SK-MEL-5 (cell line): ENCODE measurements around the gene ADAP2. TPM values are rescaled to one million over a fixed set of nuclear protein-coding genes. Genes with fewer than 3 reads are reported as not detected.
A peak's percentile ranks its signal among the peaks of the same experiment; 100 is the strongest.
"Not testable (repeated sequence)": the region's sequence is repeated elsewhere in the genome, so short reads cannot be mapped to it uniquely, and the experiment has no call there.

Source experiments
- DNase-seq: peaks from one replicate; pipeline ENCODE4 v3.0.0-alpha.2; 2016; ENCODE audit warnings: low read depth, low spot score
- in situ Hi-C: cut with HindIII; loops from 2 replicates; pipeline ENCODE4 v1.10.0; 2016; ENCODE audit warnings: low sequenced_read_pairs, high pct_unique_total_duplicates, low pct_unique_long_range_greater_than_20kb
- total RNA-seq: library from RNA; depleted of rRNA; stranded (reverse); fragments of >200 nt; shearing (Covaris generic); gene quantifications from 2 replicates; pipeline ENCODE4 v1.2.3, GENCODE V29; 2014

ADAP2 gene
- total RNA-seq, 1 experiment from 2014 or later = 0.05 TPM

DNA sequence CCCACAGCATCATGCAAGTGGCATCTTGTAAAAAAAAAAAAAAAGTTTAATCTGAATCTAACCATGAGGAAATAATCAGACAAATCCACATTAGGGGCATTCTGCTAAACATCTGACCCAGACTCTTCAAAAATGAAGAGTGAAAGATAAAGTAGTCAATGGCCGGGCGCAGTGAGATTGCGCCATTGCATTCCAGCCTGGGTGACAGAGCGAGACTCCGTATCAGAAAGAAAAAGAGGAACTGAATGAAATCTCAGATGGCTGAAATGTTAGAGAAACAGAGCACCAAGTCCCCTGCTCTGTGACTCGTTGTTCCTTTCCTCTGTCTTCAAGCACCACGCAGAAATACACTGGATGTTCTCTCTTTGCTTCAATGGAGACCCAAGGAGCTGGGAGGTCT lies 36.4 kb downstream of the ADAP2 start:
- in situ Hi-C loops = no loop called here

GRCh38 chr17:30961209-30962188 lies 39.8 kb downstream of the ADAP2 start:
- in situ Hi-C loops = no loop called here
- DNase-seq = no peak

More for the DNA sequence above, 36.4 kb downstream of the ADAP2 start:
- DNase-seq = no peak

DNA sequence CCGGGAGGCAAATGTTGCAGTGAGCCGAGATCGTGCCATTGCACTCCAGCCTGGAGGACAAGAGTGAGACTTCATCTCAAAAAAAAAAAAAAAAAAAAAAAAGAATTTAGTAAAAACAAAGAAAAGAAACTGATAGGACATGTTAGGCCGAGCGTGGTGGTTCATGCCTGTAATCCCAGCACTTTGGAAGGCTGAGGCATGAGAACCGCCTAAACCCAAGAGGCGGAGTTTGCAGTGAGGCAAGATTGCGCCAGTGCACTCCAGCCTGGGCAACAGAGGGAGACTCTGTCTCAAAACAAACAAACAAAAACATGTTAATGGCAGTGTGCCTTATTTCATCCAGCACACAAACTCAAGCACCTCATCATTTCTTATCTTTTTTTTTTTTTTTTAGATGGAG lies 42.6 kb downstream of the ADAP2 start:
- in situ Hi-C loops, DNase-seq: not testable (repeated sequence)

DNA sequence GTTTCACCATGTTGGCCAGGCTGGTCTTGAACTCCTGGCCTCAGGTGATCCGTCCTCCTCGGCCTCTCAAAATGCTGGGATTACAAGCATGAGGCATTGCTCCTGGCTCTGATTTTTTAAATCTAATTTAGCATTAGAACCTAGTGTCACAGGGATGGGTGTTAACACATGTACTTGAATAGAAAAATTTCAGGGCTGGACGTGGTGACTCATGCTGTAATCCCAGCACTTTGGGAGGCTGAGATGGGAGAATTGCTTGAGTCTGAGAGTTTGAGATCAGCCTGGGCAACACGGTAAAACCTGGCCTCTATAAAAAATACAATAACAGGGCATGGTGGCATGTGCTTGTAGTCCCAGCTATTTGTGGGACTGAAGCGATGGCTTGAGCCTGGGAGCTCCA lies 43.1 kb downstream of the ADAP2 start:
- DNase-seq = no peak
- in situ Hi-C loops = no loop called here

GRCh38 chr17:30965686-30966085 lies 43.9 kb downstream of the ADAP2 start:
- in situ Hi-C loops = no loop called here
- DNase-seq = no peak

GRCh38 chr17:30967911-30968310 lies 46.2 kb downstream of the ADAP2 start:
- in situ Hi-C loops, DNase-seq: not testable (repeated sequence)

DNA sequence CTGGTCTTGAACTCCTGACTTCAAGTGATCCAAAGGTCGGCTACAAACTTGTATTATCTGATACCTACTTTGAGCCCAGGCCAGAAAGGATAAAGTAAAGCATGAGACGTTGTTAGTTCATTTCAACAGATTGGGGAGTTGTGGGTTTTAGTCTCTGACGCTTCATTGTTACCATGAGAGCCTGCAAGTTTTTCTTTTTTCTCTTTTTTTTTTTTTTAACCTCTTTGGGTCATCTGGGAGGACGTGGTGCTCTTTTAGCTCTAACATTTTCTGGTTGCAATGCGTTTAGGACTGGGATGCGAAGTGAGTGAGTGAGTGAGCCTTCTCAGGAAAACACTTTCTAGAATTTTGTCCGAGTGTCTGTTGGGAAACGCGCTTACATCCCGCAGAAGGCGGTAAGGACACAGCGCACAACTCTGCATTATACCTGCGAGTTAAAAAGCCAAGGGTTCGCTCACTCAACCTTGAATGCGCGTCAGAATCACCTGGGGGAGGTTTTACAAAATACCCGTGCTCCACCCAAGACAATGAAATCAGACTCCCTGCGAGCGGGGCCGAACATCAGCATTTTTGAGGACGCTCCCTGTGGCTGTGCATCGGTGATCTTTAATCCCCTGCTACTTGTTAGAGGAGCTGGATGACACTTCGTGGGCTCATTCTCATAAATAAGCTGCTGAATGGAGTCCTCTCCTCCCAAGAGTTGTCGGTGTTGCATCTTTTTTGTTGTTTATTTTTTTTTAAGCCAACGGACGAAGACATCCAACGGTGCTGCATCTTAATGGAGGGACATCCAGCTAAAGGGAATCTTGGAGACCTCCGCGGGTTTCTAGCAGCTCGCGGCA lies 48.5 kb downstream of the ADAP2 start:
- DNase-seq = no peak
- in situ Hi-C loops = no loop called here

GRCh38 chr17:30970831-30971567 lies 49.3 kb downstream of the ADAP2 start, which contains the start of gene RNF135:
Gene RNF135, plus strand, starts transcription at chr17:30971039. Its CDS starts 35 bp downstream, at chr17:30971074.
- in situ Hi-C loops = no loop called here

DNA sequence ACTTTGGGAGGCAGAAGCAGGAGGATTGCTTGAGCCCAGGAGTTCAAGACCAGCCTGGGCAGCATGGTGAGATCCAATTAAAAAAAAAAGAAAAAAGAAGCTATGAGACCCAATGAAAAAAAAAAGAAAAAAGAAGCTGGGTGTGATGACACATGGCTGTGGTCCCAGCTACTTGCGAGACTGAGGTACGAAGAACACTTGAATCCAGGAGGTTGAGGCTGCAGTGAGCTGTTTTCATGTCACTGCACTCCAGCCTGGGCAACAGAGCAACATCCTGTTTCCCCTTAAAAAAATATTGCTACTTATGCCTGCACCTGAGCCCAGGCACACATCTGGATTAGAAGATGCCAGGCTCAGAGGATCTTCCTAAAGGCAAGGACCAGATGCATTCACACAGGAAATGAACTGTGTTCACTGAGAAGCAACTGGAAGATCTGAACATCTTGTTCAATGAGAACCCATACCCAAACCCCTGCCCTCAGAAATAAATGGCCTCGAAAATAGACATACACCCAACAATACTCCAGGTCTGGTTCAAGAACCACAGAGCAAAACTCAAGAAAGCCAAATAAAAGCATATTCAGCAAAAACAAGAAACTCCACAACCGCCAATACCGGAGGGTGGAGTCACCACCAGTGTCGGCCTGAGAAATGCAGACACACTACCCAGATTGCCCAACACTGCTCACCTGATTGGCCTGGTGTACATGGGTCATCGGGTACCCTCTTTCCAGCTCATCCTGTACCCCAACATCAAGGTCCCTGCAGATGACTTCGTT lies 53.5 kb downstream of the ADAP2 start:
- DNase-seq = no peak
- in situ Hi-C loops = no loop called here

More at GRCh38 chr17:30970831-30971567, 49.3 kb downstream of the ADAP2 start, which contains the start of gene RNF135:
- DNase-seq = peak; percentile 92

DNA sequence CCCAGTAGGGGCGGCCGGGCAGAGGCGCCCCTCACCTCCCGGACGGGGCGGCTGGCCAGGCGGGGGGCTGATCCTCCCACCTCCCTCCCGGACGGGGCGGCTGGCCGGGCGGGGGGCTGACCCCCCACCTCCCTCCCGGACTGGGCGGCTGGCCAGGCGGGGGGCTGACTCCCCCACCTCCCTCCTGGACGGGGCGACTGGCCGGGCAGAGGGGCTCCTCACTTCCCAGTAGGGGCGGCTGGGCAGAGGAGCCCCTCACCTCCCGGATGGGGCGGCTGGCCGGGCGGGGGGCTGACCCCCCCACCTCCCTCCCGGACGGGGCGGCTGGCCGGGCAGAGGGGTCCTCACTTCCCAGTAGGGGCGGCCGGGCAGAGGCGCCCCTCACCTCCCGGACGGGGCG lies 58.2 kb downstream of the ADAP2 start:
- in situ Hi-C loops, DNase-seq: not testable (repeated sequence)

DNA sequence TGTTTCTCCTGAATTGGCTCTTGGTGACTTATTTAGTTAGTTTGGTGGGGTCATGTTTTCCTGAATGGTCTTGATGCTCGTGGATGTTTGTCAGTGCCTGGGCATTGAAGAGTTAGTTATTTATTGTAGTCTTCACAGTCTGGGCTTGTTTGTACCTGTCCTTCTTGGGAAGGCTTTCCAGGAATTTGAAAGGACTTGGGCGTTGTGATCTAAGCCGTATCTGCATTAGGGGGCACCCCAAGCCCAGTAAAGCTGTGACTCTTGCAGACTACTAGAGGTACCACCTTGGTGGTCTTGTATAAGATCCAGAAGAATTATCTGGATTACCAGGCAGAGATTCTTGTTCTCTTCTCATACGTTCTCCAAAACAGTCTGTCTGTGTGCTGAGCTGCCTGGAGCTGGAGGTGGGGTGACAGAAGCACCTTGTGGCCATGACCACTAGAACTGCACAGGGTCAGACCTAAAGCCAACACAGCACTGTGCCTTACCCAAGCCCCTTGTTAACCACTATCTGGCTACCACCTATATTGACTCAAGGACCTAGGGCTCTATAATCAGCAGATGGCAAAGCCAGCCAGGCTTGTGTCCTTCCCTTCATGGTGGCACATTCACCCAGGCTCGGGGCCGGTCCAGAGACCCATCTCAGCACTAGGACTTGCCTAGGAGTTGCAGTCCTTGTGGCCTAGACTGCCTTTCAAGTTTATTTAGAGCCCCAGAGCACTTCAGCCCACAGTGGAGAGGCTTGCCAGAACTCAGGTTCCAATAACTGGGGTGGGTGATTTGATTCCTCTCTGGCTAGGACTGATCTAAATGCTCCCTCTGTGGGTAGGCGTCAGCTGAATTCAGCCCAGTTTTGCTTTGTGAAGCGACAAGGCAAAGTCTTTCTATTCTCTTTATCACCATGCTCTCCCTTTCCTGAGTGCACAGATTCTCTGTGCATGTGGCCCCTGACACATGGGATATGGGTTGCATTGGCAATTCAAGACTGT lies 60.1 kb downstream of the ADAP2 start:
- in situ Hi-C loops = no loop called here

GRCh38 chr17:30982855-30983254 lies 61.1 kb downstream of the ADAP2 start:
- in situ Hi-C loops = no loop called here

More for the DNA sequence above, 60.1 kb downstream of the ADAP2 start:
- no peak for DNase-seq

DNA sequence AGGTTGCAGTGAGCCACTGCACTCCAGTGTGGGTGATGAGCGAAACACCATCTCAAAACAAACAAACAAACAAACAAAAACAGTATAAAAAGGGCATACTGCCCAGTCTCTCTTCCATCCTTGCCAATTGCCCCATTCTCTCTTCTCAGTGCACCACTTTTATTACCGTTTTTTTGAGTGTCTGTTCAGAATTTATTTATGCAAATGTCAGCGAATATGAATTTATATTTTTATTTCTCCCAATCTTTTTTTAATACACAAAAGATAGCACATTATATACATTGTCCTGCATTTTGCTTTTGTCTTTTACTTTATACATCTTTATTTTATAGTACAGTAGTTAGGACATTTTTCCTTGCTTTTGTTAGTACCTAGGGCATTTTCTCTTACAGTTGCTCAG lies 68.7 kb downstream of the ADAP2 start:
- in situ Hi-C loops = no loop called here

More at GRCh38 chr17:30982855-30983254, 61.1 kb downstream of the ADAP2 start:
- no peak for DNase-seq

DNA sequence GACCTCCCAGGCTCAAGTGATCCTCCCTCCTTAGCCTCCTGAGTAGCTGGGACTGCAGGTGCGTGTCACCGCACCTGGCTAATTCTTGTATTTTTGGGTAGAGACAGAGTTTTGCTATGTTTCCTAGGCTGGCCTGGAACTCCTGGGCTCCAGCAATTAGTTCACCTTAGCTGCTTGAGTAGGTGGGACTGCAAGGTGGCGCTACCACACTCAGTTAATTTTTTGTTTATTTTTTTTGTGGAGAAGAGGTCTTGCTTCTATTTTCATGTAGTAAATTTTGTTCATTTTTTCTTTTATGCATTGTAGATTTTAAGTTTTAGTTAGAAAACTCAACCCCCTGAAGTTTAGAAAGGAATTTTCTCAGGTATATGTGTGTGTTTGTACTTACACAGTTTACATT lies 70.8 kb downstream of the ADAP2 start:
- in situ Hi-C loops = no loop called here
- DNase-seq = no peak

More for the DNA sequence above, 68.7 kb downstream of the ADAP2 start:
- DNase-seq = no peak

DNA sequence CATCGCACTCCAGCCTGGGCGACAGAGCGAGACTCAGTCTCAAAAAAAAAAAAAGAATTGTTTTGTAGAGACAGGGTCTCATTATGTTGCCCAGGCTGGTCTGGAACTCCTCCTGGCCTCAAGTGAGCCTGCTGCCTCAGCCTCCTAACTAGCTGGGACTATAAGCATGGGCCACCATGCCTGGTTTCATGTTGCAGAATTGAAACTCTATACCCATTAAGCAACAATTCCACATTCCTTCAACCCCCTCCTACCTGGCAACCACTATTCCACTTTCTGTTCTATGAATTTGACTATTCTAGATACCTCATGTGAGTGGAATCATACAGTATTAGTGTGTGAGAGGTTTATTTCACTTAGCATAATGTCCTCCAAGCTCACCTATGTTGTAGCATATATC lies 73.6 kb downstream of the ADAP2 start:
- in situ Hi-C loops = no loop called here

DNA sequence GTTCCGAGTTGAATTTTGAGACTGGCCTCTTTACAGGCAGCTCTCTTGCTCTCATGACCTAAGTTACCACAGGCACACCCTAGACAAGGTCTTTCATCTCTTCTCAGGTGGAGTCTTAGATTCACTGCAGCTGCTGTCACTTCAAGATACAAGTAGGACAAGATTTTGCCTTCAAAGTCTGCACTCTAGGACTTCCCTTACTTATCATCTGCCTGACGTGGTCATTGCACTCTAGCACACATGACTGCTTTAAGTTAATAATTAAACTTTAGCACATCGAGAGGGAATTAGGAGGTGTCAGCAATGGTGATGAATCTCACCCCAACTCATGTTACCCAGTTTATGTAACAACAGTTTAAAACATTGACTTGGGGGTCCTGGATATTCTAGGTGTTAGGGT lies 74.7 kb downstream of the ADAP2 start:
- no peak for DNase-seq
- in situ Hi-C loops = no loop called here

More for the DNA sequence above, 73.6 kb downstream of the ADAP2 start:
- DNase-seq = no peak
